Breast epithelium (tissue), 4 donors: ENCODE data around the gene AARS1. TPM values are rescaled to one million over a fixed set of nuclear protein-coding genes. Genes with fewer than 3 reads are reported as not detected.
"Not testable (repeated sequence)": the region's sequence is repeated elsewhere in the genome, so short reads cannot be mapped to it uniquely, and the experiment has no call there.

Experiments
- DNase-seq, 2 donors: peaks; one replicate each; pipeline ENCODE4 v3.0.0-alpha.2; 2019; ENCODE audit warnings: low spot score in 2 of 2
- H3K27ac ChIP-seq, 2 donors: fragments of 200-600 bp; sonication (generic) in 1 of 2; one replicate each; pipeline ENCODE4 v1.5.1; 2016 to 2019; ENCODE audit warnings: mild to moderate bottlenecking in 1 of 2
- H3K27me3 ChIP-seq, 2 donors: fragments of 200-600 bp; sonication (generic) in 1 of 2; one replicate each; pipeline versions ENCODE4 v1.5.1 to v1.6.0; 2017 to 2019; ENCODE audit warnings: control low read depth in 1 of 2, mild to moderate bottlenecking in 1 of 2
- H3K36me3 ChIP-seq: fragments of 200-600 bp; one replicate; pipeline ENCODE4 v1.5.1; 2019
- H3K4me1 ChIP-seq, 2 donors: fragments of 200-600 bp; sonication (generic); one replicate each; pipeline ENCODE4 v1.5.1; 2016 to 2019; ENCODE audit warnings: control low read depth in 1 of 2
- H3K4me3 ChIP-seq, 3 donors: fragments of 200-600 bp; sonication (generic); 1 replicate in 2 of 3; 2 replicates in 1 of 3; pipeline ENCODE4 v1.5.1; 2016 to 2019; ENCODE audit warnings: mild to moderate bottlenecking in 3 of 3, moderate library complexity in 2 of 3
- H3K9me3 ChIP-seq, 2 donors: fragments of 200-600 bp; sonication (generic) in 1 of 2; one replicate each; pipeline ENCODE4 v1.5.1; 2016 to 2019; ENCODE audit warnings: control low read depth in 1 of 2
- CTCF ChIP-seq, 3 donors: fragments of 450-650 bp; IDR thresholded peaks; one replicate each; pipeline ENCODE4 v1.5.1; 2016 to 2017; ENCODE audit warnings: antibody characterized with exemption in 3 of 3, mild to moderate bottlenecking in 3 of 3, moderate library complexity in 3 of 3
- POLR2A ChIP-seq: fragments of 450-650 bp; IDR thresholded peaks from one replicate; pipeline ENCODE4 v1.6.1; 2016; ENCODE audit warnings: antibody characterized with exemption, mild to moderate bottlenecking, moderate library complexity
- POLR2AphosphoS5 ChIP-seq, 3 donors: sonication (generic); formaldehyde crosslinking; IDR thresholded peaks; one replicate each; pipeline ENCODE4 v1.6.1; 2017; ENCODE audit warnings: antibody characterized with exemption in 3 of 3
- intact Hi-C: fragments of 100-400 bp; cut with DNase I; formaldehyde crosslinking; loops from one replicate; pipeline ENCODE4 v1.15.1; 2023; ENCODE audit warnings: low total_unique reads
- total RNA-seq, 3 donors: library from RNA; depleted of rRNA; stranded (reverse); fragments of >200 nt; gene quantifications; one replicate each; pipeline ENCODE4 v1.1.0, GENCODE V29; 2016

The AARS1 gene
- total RNA-seq, 3 donors from 2014 or later, result 74.3 to 90.5 (median 77.9) TPM

GRCh38 chr16:70324998-70325747 is 35.9 kb upstream of the AARS1 start:
- no peak for TF ChIP-seq POLR2AphosphoS5 (IDR thresholded peaks at IDR 0.05)
- no peak for TF ChIP-seq POLR2A
- no peak for TF ChIP-seq CTCF (IDR thresholded peaks at IDR 0.05)
- Histone ChIP-seq H3K36me3 (peaks cover 5% of the 10 kb centered on the region), H3K4me1 (no peaks in the 10 kb centered on the region), H3K4me3 (no peak overlapping the region), H3K9me3 (no peaks in the 10 kb centered on the region), H3K27ac (no peak overlapping the region), H3K27me3 (no peaks in the 10 kb centered on the region)
- DNase-seq, result no peak
- intact Hi-C loops, result no loop called here

GRCh38 chr16:70320121-70320520 is 30.8 kb upstream of the AARS1 start:
- intact Hi-C loops, result no loop called here
- peaks cover 4% of the 10 kb centered on the region for H3K36me3 ChIP-seq
- TF ChIP-seq POLR2A (no peak), CTCF (IDR thresholded peaks at IDR 0.05) (no peak), POLR2AphosphoS5 (IDR thresholded peaks at IDR 0.05) (no peak)

GRCh38 chr16:70307726-70308125 is 18.4 kb upstream of the AARS1 start:
- not testable (repeated sequence) for DNase-seq, H3K9me3 ChIP-seq

More at GRCh38 chr16:70320121-70320520, 30.8 kb upstream of the AARS1 start:
- DNase-seq, result no peak
- H3K27me3 ChIP-seq, result no peaks in the 10 kb centered on the region
- no peaks in the 10 kb centered on the region for H3K9me3 ChIP-seq
- H3K27ac ChIP-seq, result no peak overlapping the region
- no peak overlapping the region for H3K4me3 ChIP-seq
- no peaks in the 10 kb centered on the region for H3K4me1 ChIP-seq

GRCh38 chr16:70306880-70307279 is 17.6 kb upstream of the AARS1 start:
- H3K4me3 ChIP-seq, result no peak overlapping the region
- no peaks in the 10 kb centered on the region for H3K9me3 ChIP-seq
- DNase-seq, result no peak
- H3K27ac ChIP-seq, result no peak overlapping the region
- no peaks in the 10 kb centered on the region for H3K36me3 ChIP-seq
- TF ChIP-seq POLR2AphosphoS5 (IDR thresholded peaks at IDR 0.05) (no peak), POLR2A (no peak), CTCF (IDR thresholded peaks at IDR 0.05) (no peak)
- no peaks in the 10 kb centered on the region for H3K4me1 ChIP-seq
- intact Hi-C loops, result no loop called here
- H3K27me3 ChIP-seq, result no peaks in the 10 kb centered on the region

More at GRCh38 chr16:70307726-70308125, 18.4 kb upstream of the AARS1 start:
- intact Hi-C loops, H3K27ac ChIP-seq, H3K27me3 ChIP-seq, H3K4me3 ChIP-seq, H3K4me1 ChIP-seq, H3K36me3 ChIP-seq: not testable (repeated sequence)

GRCh38 chr16:70304892-70305448 is 15.7 kb upstream of the AARS1 start:
- Histone ChIP-seq H3K9me3 (peaks cover 0 to 10% of the 10 kb centered on the region in 2 donors), H3K27me3 (no peaks in the 10 kb centered on the region), H3K4me1 (no peaks in the 10 kb centered on the region), H3K4me3 (no peak overlapping the region), H3K36me3 (no peaks in the 10 kb centered on the region), H3K27ac (no peak overlapping the region)
- no peak for TF ChIP-seq POLR2A
- TF ChIP-seq POLR2AphosphoS5 (IDR thresholded peaks at IDR 0.05), result no peak
- no peak for TF ChIP-seq CTCF (IDR thresholded peaks at IDR 0.05)
- intact Hi-C loops, result no loop called here
- no peak for DNase-seq
